Transverse colon (tissue), 4 donors: ENCODE data around the gene GMPR.

Experiments used
- EP300 ChIP-seq: sonication (generic); formaldehyde crosslinking; IDR thresholded peaks from one replicate; pipeline ENCODE4 v1.6.1; 2017; ENCODE audit warnings: antibody characterized with exemption, low read depth
- POLR2A ChIP-seq: fragments of 450-650 bp; IDR thresholded peaks from one replicate; pipeline ENCODE4 v1.6.1; 2016; ENCODE audit warnings: antibody characterized with exemption, mild to moderate bottlenecking, moderate library complexity
- POLR2AphosphoS5 ChIP-seq, 3 donors: sonication (generic); formaldehyde crosslinking; IDR thresholded peaks; one replicate each; pipeline ENCODE4 v1.6.1; 2016; ENCODE audit warnings: antibody characterized with exemption in 3 of 3
- TF ChIP-seq, protein P1 (sequence below), 5 experiments: fragments of 200-600 bp in 3 of 5; fragments of 450-650 bp in 2 of 5; sonication (generic) in 3 of 5; IDR thresholded peaks; 1 replicate in 2 of 5; 2 replicates in 3 of 5; pipeline ENCODE4 v1.5.1; 2016 to 2017; ENCODE audit warnings: antibody characterized with exemption in 5 of 5, inconsistent platforms in 3 of 5, mild to moderate bottlenecking in 2 of 5, moderate library complexity in 1 of 5

GRCh38 chr6:16265351-16266341, 27.3 kb downstream of the GMPR start:
- TF ChIP-seq, protein P1, sequence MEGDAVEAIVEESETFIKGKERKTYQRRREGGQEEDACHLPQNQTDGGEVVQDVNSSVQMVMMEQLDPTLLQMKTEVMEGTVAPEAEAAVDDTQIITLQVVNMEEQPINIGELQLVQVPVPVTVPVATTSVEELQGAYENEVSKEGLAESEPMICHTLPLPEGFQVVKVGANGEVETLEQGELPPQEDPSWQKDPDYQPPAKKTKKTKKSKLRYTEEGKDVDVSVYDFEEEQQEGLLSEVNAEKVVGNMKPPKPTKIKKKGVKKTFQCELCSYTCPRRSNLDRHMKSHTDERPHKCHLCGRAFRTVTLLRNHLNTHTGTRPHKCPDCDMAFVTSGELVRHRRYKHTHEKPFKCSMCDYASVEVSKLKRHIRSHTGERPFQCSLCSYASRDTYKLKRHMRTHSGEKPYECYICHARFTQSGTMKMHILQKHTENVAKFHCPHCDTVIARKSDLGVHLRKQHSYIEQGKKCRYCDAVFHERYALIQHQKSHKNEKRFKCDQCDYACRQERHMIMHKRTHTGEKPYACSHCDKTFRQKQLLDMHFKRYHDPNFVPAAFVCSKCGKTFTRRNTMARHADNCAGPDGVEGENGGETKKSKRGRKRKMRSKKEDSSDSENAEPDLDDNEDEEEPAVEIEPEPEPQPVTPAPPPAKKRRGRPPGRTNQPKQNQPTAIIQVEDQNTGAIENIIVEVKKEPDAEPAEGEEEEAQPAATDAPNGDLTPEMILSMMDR (IDR thresholded peaks at IDR 0.05), result no peak
- TF ChIP-seq POLR2A (no peak), POLR2AphosphoS5 (IDR thresholded peaks at IDR 0.05) (no peak), EP300 (no peak)
